Measurements from ENCODE around the gene CHRM4.

Gene CHRM4

DNA sequence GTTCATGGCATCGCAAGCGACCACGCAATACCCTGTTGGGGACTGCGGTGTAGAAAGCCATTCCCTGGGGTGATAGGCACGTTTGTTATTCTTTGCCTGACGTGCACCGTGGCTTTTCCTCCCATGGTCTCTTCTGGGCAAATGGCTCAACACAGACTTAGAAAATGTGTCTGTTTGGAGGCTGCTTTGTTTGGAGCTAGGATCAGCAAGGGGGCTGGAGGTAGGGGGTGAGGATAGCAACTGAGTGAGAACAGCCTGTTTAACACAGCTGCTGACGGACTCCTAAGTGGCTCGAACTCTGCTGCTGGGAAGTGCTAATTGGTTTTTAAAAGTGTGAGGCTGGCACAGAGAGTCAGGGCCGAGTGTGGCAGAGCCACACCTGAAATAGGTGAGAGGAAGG, 16.1 kb upstream of the CHRM4 start:
- TF ChIP-seq, protein P1, sequence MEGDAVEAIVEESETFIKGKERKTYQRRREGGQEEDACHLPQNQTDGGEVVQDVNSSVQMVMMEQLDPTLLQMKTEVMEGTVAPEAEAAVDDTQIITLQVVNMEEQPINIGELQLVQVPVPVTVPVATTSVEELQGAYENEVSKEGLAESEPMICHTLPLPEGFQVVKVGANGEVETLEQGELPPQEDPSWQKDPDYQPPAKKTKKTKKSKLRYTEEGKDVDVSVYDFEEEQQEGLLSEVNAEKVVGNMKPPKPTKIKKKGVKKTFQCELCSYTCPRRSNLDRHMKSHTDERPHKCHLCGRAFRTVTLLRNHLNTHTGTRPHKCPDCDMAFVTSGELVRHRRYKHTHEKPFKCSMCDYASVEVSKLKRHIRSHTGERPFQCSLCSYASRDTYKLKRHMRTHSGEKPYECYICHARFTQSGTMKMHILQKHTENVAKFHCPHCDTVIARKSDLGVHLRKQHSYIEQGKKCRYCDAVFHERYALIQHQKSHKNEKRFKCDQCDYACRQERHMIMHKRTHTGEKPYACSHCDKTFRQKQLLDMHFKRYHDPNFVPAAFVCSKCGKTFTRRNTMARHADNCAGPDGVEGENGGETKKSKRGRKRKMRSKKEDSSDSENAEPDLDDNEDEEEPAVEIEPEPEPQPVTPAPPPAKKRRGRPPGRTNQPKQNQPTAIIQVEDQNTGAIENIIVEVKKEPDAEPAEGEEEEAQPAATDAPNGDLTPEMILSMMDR (IDR thresholded peaks at IDR 0.05; ENCODE audit: low read depth, low read length, missing control alignments): no peak
- no peak for DNase-seq (ENCODE audit: low read depth)
- no peak overlapping the region for H3K4me3 ChIP-seq (ENCODE audit: low read depth, low read length)

DNA sequence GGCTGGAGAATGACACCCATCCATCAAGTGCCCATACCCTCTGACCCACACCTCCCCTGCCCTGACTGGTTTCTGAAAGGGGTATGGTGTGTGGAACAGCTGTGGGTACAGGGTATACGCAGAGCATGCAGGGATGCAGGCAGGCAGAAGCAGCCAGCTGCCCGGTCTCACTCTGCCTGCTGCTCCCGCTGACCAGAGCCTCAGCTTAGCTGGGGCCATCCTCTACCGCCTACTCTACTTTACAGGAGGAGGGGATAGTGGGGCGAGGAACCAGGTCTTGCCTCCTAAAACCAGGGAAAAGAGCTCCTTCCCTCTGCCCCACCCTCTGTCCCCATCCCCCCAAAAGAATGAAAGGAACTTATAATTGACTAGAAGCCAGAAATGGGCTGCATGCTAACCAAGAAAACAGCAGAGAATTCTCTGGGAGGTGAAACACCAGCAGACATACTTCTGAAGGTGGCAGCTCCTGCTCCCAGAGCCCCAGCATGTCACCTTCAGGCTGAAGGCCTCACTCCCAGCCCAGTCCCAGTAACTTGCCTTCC, 13.0 kb upstream of the CHRM4 start:
- DNase-seq (ENCODE audit: low read depth): no peak
- TF ChIP-seq, protein P1 (IDR thresholded peaks at IDR 0.05; ENCODE audit: low read depth, low read length, missing control alignments): no peak
- no peak overlapping the region for H3K4me3 ChIP-seq (ENCODE audit: low read depth, low read length)

DNA sequence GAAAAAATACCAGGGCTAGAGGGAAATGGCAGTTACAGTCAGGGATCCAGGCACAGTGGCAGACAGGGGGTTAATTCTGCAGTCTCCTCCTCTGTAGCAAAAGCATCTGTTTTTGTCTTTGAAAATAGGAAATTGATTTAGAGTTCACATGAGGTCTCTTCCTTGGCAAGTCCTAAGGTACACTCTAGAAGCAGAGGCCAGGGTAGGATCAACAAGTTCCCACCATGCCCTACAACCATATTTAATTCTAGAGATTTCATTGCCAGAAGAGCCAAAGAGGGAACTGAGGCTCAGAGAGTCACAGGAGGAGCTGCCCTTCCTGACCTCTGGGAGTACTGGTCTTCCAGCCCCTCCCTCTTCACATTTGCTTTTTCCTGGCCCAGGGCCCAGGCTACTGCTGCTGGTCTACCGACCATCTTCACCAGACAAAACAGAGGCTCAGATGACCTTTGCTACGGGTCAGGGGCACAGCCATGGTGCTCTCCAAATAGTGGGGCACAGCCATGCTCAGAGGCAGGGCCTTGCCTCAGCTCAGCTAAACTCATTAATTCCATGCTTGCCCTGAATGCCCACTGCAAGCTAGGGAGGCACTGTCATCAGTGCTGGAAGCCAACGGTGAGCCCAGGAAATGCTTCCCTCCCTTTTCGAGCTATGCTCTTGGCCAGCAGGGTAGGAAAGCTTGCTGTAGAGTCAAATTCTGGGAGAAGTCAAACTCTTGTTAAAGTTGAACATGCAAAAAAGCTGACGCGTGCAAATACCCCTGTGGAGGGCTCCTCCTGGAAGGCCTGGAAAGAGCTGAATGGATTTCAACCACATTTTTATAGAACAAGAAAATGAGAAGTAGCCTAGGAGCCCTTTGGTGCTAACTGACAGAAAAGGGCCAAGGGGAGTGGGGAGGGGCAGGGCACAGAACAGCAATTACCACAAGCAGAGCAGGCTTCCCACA, 11.7 kb upstream of the CHRM4 start:
- TF ChIP-seq, protein P1 (IDR thresholded peaks at IDR 0.05; ENCODE audit: low read depth, low read length, missing control alignments): no peak
- H3K4me3 ChIP-seq (ENCODE audit: low read depth, low read length): no peak overlapping the region
- no peak for DNase-seq (ENCODE audit: low read depth)

DNA sequence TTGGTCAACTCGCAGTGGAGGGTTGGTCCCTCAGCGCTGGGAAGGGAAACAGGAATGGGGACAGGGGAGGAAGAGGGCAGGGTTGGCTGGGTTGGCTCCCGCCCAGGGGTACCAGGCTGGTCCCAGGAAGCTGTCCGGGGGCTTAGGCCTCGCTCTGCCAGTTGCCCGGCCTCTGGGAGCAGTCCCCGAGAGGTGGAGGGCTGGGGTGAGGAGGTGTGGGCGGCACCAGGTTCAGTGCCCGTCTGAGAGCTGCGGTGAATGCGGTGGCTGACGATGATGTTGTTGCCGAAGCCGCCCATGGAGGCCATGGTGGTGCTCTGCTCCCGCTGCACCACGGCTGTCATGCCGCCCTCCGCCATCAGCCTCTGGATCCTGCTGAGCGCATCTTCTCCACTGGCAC, 6.0 kb upstream of the CHRM4 start:
- TF ChIP-seq, protein P1 (IDR thresholded peaks at IDR 0.05; ENCODE audit: low read depth, low read length, missing control alignments): no peak
- no peak for DNase-seq (ENCODE audit: low read depth)

DNA sequence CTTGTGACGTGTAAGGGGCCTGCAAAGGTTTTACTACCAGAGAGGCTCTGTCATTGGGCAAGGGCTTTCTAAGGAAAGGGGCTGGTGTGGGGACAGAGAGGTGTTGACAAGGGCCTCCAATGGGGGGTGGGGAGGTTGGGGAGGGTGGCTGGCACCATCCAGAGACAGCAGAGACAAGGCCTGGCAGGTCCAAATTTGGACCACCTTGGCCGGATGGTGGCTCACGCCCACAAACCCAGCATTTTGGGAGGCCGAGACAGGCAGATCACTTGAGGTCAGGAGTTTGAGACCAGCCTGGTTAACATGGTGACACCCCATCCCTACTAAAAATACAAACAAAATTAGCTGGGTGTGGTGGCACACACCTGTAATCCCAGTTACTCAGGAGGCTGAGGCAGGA, 2.2 kb upstream of the CHRM4 start:
- DNase-seq (ENCODE audit: low read depth): no peak
- H3K4me3 ChIP-seq (ENCODE audit: low read depth, low read length): no peak overlapping the region
- TF ChIP-seq, protein P1 (IDR thresholded peaks at IDR 0.05; ENCODE audit: low read depth, low read length, missing control alignments): no peak

More for the DNA sequence above, 6.0 kb upstream of the CHRM4 start:
- H3K4me3 ChIP-seq (ENCODE audit: low read depth, low read length): no peak overlapping the region

DNA sequence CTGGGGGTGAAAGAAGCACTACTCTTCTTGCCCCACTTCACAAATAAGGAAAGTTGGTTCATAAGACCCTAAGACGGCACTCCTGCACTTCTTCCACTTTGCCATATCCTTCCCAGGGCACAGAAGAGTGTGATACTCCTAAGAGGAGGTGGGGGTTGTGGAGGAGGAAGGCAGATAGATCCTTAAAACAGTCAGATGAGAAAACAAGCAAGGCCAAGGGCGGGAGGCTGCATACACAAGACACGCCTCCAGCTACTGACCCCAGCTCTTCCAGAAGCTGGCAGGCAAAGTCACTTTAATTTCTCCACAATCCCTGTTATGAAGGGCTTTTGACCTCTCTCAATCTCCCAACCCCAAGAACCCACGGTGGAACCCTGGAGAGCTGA, 1.6 kb upstream of the CHRM4 start:
- H3K4me3 ChIP-seq (ENCODE audit: low read depth, low read length): no peak overlapping the region
- TF ChIP-seq, protein P1 (IDR thresholded peaks at IDR 0.05; ENCODE audit: low read depth, low read length, missing control alignments): no peak
- DNase-seq (ENCODE audit: low read depth): no peak
